M059J (cell line): ENCODE measurements around the gene LINC00237. TPM values are rescaled to one million over a fixed set of nuclear protein-coding genes. Genes with fewer than 3 reads are reported as not detected.
A peak's percentile ranks its signal among the peaks of the same experiment; 100 is the strongest.

Source experiments
- DNase-seq: peaks from one replicate; pipeline ENCODE4 v3.0.0-alpha.2; 2012; ENCODE audit warnings: low read depth
- total RNA-seq: library from RNA; depleted of rRNA; stranded (reverse); fragments of >200 nt; shearing (Covaris generic); gene quantifications from 2 replicates; pipeline ENCODE4 v1.2.3, GENCODE V29; 2014

The LINC00237 gene
- total RNA-seq, 1 experiment from 2014 or later: not detected

DNA sequence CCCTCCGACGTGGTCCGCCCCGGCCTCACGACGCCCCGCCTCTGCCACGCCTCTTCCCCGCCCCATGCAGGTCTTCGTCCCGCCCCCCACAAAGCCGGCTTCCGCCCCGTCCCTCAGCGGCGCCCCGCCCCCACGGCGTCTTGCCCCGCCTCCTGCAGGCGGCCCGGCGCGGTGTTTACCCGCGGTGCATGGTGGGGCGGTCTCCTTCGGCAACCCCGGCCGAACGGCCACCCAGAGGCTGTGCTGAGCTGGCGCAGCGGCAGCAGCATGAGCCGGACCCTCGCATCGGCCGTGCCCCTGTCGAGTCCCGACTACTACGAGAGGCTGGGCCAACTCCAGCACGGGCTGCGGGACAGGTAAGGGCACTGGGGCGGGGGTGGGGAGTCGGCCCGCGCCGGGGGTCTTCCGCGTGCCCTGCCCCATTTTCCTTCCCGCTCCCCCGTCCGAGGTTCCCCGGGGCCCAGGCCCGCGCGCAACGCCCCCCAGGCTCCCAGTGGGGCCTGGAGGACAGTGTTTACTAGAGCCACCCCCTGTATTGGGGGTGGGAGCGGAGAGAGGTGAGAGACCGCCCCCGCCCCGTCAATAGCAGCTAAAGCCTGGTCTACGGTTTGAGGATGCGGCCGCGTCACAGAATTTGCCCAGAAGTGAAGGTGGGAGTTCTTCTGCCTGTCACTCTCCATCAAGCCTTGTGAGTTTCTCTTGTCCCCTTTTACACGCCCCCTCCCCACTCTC, 19.9 kb upstream of the LINC00237 start, which contains the start of gene KIZ:
KIZ (plus strand) TSS at position 234 of the 732 bp plus-strand sequence; CDS start at position 268, 34 bp downstream.
- peak; percentile 94 for DNase-seq

DNA sequence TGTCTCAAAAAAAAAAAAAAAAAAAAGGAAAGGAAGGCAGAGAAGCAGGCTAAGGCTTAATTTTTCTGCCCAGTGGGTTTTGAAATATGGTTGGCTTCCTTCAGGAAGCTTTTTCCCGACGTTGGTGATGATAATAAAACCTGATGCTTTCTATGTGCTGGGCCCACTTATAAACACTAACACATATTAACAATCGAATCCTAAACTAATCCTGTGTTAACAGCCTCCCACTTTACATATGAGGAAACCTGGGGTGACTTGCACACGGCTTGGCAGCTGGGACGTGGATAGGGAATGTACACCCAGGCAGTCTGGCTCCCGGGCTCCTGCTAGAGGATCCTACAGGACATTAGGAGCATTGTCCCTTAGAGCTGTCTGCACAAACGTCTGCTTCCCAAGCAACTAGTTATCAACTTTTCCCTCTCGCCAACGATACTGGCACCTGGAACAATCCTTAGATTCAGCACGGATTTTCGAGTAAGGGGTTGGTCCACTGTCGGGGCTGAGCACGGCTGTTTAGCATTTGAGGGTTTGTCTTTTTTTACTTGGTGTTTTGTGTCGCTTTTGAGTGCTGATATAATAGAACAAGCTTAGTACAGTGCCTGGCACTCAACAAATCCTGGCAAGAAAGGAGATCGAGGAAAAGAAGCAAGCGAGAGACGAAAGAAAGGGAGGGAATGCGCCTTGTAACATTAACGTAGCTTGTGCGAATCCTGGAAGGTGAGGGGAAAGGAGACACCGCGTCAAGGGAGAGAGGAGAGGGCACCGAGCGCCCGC, 19.1 kb upstream of the LINC00237 start:
- peak; percentile 77 for DNase-seq

DNA sequence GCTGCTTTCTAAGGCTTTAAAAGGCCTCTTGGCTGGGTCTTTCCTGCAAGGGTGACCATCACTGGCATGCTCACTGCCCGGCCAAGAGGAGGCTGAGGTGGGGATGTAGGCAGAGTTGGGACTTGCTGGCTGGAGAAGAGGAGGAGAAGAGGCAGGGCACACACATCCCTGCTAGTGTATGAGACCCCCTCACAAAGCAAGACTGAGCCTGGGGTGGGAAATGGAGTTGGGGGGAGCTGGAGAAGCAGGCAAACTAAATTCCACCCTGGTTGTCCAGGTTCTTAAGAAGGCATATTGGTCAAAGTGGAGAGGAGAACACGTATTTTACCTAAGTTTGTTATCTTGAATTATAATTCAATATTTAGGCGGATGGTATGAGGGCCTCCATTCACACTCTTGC, 18.0 kb upstream of the LINC00237 start:
- no peak for DNase-seq

DNA sequence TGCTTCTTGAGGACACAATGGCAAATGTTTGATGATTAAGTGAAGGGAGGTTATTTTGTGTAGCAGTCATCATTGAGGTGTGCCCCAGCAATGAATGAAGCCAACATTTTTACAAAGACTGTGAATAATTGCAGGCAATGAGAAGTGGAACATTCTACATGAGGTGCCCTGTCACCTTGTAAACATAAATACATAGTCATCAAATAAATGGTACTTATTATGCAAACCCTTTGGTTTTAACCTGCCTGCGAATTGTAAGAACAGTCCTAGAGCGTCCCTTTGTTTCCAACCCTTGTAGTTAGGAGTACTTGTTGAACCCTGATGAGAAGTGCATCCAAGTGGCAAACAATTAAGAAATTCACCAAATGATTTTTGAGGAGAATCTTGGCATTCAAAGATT, 12.6 kb upstream of the LINC00237 start:
- DNase-seq: no peak

DNA sequence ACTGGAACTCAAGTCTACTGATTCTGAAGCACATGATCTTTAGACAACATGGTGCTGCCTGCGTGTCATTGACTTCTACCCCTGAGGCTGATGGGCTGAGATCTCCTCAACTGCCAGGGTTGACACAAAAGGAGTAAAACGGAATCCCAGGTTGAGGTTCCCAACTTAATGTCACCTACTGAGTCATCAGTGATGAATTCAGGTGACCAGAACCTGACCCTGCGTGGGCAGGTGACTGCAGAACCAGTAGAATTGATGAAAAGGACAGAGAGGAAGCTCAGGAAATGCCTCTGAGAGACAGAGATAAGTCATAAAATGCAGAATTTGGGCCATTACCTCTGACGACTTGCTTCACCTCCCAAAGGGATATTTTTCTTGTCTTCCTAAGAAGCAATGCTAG, 12.0 kb upstream of the LINC00237 start:
- DNase-seq: no peak

DNA sequence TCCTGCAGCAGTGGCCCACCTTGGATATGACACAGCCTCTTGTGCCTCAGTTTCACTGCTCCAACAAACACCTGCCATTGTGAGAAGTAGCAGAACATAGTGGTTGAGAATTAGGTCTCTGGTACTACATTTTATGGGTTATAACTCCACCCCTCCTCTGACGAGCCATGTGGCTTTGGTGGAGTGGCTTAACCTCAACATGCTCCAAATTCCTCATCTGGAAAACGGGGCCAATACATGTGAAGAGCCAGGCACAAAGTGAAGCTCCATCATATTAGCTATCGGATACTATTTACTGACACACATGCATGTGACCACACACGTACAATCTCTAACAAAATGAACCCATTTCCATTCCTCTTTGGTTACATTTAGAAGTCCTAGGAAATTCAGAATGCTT, 11.4 kb upstream of the LINC00237 start:
- no peak for DNase-seq

DNA sequence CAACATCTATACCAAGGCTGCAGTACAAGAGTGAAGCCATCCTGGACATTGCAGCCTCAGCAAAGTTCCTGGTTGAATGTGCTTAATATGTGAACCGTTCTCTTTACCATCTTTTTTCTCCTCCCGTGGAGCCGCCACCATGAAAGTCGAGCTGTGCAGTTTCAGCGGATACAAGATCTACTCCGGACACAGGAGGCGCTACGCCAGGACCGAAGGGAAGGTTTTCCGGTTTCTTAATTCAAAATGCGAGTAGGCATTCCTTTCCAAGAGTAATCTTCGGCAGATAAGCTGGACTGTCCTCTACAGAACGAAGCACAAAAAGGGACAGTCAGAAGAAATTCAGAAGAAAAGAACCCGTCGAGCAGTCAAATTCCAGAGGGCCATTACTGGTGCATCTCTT, 8.4 kb upstream of the LINC00237 start:
- no peak for DNase-seq

DNA sequence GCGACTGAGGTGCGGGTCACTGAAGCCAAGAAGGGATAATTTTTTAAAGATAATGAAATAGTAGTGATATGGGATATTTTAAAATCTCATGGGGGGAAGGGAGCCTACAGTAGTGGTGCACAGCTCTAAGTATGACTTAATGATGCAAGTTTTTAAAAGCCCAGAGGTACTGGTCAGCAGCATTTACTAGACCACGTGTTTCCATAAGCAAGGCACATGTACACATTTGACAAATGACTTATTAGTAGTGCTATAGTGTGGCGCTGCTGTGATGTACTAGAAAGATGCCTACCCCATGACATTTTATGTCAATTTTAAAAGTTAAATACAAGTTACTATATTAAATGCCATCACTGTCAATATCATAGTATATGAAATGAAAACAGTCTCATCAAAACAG, 7.5 kb upstream of the LINC00237 start:
- DNase-seq: no peak

DNA sequence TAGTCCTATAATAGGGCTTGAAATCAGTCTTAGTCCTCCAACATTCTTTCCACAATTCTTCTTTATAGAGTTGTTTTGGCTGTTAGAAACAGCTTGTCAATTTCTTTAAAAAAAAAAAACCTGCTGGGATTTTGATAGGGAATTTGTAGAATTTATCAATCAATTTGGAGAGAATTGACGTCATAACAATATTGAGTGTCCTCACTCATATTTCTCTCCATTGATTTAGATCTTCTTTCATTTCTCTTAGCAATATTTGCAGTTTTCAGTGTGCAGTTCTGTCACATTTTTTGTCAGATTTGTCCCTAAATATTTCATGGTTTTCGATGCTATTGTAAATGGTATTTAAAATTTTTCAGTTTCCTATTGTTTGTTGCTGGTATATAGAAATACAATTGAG, 5.3 kb upstream of the LINC00237 start:
- DNase-seq: no peak

DNA sequence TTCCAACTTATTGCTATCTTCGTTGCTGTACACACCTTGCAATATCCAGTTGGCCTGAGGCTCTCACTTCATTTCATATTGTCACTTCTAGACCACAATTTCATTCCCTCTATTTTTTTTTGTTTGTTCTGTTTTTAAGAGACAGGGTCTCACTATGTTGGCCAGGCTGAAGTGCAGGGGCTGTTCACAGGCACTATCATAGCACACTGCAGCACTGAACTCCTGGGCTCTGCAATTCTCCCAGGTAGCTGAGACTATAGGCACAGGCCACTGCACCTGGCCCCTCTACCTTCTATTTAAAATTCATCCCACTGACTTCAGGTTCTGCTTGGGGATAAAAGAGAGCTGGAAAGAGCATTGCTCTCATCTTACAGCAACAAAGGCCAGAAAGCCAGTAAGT, 4.7 kb upstream of the LINC00237 start:
- no peak for DNase-seq

DNA sequence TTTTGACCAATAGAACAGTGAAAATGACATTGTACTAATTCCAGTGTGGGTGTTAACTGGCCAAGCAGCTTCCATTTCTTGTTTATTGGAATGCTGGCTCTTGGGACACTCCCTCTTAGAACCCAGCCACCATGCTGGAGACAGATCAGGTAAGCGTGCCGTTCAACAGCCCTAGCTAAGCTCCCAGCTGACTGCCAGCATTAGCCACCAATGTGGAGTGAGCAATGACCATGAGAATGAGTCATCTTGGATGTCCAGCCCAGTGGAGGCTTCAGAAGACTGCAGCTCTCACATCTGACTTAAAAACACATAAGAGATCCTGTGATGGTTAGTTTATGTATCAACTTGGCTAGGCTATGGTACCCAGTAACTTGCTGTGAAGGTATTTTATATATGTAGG, 3.0 kb upstream of the LINC00237 start:
- peak; percentile 56 for DNase-seq

DNA sequence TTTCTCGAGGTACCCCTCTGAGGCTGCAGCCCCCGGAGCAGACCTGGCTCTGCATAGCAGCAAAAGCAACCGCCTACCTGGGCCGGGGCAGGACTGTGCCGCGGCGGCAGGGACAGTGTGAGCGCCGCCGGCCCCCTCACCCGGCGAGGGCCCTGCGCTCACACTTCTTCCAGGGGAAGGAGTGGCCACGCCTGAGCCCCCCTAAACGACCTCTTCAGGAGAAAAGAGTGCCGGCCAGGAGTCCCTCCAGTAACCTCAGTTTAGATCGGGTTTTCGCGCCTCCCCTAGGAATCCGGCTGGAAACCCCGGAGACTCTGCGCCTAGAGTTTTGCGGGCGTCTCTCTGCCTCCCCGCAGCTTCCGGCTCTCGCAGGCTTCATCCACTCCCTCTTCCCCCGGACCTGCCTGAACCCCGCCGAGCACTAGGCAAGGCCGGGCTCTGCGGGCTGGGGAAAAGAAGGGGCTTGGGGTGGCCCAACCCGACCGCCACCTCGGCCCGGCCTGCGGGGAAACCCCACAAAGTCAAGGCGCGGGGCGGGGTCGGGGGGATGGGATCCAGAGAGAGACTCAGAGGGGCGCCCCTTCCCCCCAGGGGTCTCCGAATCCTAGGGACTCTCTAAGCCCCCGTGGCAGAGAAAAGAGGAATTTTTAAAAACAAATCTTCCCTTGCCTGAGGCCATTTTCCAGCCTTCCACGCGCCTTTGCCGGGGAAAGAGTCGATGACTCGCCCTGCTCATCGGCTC, 558 bp downstream of the LINC00237 start:
- DNase-seq: peak; percentile 38

DNA sequence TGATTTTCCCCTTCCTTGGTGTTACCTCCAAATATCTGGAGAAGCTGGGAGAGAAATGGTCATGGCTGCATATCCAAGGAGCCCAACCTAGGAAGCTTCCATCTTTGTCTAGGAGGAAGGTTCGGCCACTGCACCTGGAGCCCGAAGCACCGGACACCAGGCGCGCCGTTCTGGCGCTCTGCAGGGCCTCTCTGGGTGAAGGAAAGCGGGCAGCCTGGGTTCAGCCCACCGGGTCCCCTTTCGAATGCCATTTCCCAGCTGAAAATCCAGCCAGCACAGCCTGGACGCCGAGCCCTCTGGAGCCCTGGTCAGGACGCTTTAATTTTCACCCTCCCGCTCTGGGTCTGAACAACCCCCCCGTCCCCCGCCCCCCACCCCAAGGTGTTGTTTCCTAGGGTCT, 1.2 kb downstream of the LINC00237 start:
- no peak for DNase-seq

DNA sequence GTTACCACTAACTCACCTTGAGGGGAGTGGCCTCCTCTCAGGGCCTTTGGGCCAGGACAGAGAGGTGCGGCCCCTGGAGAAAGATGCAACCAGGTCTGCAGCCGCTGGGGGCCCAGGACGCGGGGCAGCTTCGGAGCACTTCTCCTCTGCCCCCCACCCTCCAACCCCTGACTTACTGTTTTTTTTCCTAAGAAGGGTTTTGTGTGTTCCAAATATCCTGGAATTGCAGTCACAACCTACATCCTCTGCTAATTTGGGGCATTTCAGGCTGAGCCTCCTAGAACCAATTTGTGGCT, 1.7 kb downstream of the LINC00237 start:
- DNase-seq: no peak

DNA sequence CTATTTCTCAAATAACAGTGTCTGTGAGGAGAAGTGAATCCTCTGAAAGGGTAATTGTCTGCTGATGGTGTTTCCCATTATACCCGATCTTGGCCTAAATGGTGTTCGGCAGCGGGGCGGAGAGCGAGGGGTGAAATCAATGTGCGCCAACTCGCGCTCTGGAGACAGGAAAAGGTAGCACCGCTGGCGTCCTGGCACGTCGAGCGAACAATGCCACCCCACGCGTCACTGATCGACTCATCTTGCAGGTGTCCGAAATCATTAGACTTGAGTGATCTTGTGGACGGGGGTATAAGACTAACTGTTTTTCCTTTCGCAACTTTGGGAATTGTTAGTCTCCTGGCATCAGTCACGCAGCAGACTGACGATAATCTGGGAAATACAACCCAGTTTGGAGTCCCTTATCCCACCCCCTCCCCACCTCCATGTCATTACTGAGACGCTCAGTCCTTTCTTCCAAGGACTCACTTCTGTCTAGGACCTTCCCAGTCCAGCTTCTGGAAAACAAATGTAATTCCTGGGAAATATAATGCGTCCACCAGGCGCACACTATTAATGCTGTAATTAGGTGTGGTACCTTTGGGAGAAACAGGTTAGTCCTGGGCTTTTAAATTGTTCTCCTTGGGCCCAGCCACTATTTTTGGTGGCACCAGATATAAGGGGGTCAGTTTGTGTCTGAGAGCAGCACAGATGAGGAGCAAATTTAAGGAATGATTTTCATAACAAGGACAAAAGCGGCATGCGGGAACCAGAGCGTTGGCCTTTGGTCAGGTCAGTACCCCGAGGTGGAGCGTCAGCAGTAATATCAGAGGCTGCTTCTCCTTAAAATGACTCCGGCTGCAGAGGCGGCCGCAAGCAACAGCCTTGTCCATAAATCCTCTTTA, 2.3 kb downstream of the LINC00237 start:
- DNase-seq: no peak

DNA sequence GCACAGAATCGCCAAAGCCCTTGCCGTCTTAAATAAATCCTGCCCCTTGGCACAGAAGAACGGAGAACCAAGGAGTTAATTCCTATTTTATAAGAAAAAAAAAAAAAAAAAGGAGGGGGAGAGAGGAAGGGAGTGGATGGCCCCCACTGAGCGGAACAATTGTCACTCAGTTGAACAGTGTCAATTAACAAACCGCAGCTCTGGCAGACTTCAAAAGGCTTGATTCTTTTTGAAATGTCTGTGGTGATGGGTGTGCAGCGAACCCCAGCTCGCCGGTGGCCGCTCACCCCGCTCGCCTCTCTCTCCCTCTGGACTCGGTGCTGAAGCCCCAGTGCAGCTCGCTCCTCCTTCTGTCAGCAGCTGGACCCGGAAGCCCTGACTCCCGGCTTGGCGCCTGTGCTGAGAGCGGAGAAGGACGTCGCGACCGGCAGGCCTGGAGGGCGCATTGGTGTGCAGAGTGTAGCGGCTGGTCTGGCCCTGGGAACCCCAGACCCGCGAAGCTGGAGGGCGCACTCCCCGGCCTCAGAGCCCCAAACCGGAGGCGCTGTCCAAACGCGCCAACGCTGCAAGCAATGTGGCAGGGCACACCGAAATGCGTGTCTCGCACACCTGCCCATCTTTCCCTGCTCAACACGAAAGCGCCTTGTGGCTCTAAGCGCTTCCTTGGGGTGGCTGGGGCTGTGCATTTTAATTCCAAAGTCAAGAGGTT, 3.4 kb downstream of the LINC00237 start:
- DNase-seq: no peak

DNA sequence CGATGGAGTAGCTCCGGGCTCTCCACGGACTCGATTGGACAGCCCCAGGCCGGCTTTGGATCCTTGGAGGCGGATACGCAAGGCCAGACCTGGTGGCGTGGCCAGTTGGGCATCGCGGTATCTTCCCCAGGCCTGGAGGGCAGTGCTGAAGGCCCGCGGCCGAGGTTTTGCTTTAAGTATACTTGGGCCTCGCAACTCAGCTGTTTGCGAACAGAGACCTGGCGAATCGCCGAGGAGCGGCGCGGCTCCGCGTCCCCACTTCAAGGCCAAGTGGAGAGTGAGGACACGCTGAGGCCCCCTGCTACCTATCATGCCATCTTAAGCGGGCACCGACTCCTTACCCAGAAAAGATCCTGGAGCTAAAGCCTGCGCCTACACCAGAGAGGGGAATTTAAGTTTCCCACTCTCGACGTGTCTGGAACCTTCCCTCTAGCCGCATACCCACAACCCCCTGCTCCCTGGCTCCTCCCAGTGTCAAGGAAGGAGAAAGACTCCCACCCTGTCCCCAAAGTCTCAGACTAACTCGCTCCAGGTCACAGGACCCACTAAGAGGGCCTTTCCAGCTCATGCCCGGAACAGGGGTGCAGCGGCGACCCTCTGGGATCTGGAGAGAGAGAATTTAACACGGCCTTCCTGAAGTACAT, 4.1 kb downstream of the LINC00237 start:
- no peak for DNase-seq

DNA sequence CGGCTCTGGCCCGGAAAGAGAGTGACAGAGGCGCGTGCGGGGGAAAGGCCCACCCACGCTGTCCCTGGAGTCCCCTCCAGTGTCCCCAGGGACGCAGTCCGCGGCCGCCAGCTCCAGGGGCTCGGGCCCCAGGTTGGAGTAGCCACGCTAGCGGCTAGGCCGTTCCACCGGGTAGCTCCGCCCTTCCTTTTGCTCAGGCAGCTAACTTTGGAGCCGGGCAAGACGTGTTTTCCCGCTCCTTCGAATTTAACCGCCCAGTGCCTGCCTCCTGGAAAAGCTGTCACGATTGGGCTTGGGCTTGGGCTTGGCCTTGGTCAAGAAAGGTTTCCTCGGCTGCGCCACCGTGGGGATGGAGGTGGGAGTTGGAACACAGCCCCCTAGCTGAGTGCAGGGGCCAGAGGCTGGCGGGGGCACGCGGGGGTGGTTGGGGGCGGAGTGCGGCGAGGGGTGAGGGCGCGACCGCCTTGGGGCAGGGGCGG, 4.7 kb downstream of the LINC00237 start:
- DNase-seq: peak; percentile 21

DNA sequence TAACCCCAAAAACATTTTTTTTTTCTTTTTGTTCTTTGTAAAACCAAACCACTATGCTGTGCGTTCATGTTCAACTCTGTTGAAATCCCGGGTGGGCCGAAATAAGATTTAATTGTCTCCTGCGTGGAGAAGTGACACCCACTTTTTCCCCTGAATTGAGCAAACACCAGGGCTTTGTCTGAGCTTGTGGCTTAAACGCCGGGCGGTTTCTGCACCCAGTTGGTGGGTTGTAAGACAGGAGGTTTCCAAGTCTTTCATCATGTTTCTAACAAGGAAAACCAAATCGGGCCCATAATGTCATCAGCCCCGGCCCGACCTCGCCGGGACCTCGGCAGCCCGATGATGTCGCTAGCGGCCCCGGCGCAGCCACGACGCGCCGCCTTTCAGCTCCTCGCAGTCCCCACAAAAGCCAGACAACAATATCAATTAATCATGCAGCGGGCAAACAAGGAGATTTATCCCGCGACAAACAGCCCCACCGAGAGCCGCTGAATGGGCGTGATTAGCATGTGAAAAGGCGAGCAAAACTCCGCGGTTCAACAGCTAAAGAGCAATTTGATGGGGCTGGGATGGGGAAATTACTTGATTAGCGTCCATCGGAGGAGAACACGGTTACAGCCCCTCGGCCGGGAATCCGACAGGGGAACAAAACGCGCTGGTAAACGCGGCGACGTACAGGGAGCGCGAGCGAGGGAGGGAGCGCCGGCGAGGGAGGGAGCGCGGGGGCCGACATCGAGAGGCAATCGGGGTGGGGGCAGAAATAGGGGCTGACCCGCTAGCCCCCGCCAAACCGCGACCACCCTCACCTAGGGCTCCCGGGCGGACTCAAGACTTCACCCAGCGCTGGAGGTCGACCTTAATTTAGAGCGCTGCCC, 5.3 kb downstream of the LINC00237 start:
- peak; percentile 29 for DNase-seq
